HL-60 (cell line): ENCODE data around the gene CAPN13.

Source experiments
- GABPA ChIP-seq: IDR thresholded peaks from 2 replicates; pipeline ENCODE4 v1.6.1; 2012; ENCODE audit warnings: low read depth
- POLR2AphosphoS5 ChIP-seq: IDR thresholded peaks from 2 replicates; pipeline ENCODE4 v1.6.1; 2012; ENCODE audit warnings: low read depth
- SPI1 ChIP-seq: IDR thresholded peaks from 2 replicates; pipeline ENCODE4 v1.6.1; 2012; ENCODE audit warnings: low read depth, mild to moderate bottlenecking, borderline replicate concordance
- TF ChIP-seq, protein P1 (sequence below): IDR thresholded peaks from one replicate; pipeline ENCODE4 v1.5.1; 2011; ENCODE audit warnings: low read length, control low read depth, inconsistent platforms; ENCODE audit not compliant: insufficient read depth

- TF ChIP-seq GABPA (no peak), POLR2AphosphoS5 (no peak), SPI1 (no peak)
- TF ChIP-seq, protein P1, sequence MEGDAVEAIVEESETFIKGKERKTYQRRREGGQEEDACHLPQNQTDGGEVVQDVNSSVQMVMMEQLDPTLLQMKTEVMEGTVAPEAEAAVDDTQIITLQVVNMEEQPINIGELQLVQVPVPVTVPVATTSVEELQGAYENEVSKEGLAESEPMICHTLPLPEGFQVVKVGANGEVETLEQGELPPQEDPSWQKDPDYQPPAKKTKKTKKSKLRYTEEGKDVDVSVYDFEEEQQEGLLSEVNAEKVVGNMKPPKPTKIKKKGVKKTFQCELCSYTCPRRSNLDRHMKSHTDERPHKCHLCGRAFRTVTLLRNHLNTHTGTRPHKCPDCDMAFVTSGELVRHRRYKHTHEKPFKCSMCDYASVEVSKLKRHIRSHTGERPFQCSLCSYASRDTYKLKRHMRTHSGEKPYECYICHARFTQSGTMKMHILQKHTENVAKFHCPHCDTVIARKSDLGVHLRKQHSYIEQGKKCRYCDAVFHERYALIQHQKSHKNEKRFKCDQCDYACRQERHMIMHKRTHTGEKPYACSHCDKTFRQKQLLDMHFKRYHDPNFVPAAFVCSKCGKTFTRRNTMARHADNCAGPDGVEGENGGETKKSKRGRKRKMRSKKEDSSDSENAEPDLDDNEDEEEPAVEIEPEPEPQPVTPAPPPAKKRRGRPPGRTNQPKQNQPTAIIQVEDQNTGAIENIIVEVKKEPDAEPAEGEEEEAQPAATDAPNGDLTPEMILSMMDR, result no peak
Observed at GRCh38 chr2:30821960-30822359, 14.7 kb upstream of the CAPN13 start.
